Spinal cord (tissue), 10 donors: ENCODE data around the gene C4orf36. TPM values are rescaled to one million over a fixed set of nuclear protein-coding genes. Genes with fewer than 3 reads are reported as not detected.
"Not testable (repeated sequence)": the region's sequence is repeated elsewhere in the genome, so short reads cannot be mapped to it uniquely, and the experiment has no call there.

Source experiments
- DNase-seq, 6 donors: peaks; one replicate each; pipeline versions ENCODE4 v3.0.0 to v3.0.0-alpha.2; 2013 to 2015; ENCODE audit warnings: low spot score in 6 of 6, low read depth in 4 of 6
- H3K27ac ChIP-seq: one replicate; pipeline ENCODE4 v1.5.1; 2013; ENCODE audit warnings: low read depth, low read length, control low read depth
- H3K27me3 ChIP-seq: one replicate; pipeline ENCODE4 v1.6.1; 2013; ENCODE audit warnings: low read length; ENCODE audit not compliant: control insufficient read depth, insufficient read depth
- H3K36me3 ChIP-seq: one replicate; pipeline ENCODE4 v1.6.1; 2013; ENCODE audit warnings: low read length; ENCODE audit not compliant: control insufficient read depth, insufficient read depth
- H3K4me1 ChIP-seq: one replicate; pipeline ENCODE4 v1.6.1; 2013; ENCODE audit warnings: low read length; ENCODE audit not compliant: control insufficient read depth, insufficient read depth
- H3K4me3 ChIP-seq: one replicate; pipeline ENCODE4 v1.5.1; 2013; ENCODE audit warnings: low read depth, low read length, control low read depth
- H3K9me3 ChIP-seq: one replicate; pipeline ENCODE4 v1.6.1; 2013; ENCODE audit warnings: low read length; ENCODE audit not compliant: control insufficient read depth, insufficient read depth
- WGBS: methylation state at CpG from one replicate; pipeline ENCODE4 v1.1.5; 2013; ENCODE audit warnings: missing lambda C conversion rate; ENCODE audit not compliant: insufficient coverage; 5-methylcytosine and 5-hydroxymethylcytosine counted together
- polyA plus RNA-seq, 2 donors: library from polyadenylated mRNA; unstranded; fragments of 120-200 nt; gene quantifications; one replicate each; pipeline ENCODE4 v1.2.1, GENCODE V29; 2013; ENCODE audit not compliant: insufficient read length in 2 of 2
- total RNA-seq, 2 donors: library from RNA; depleted of rRNA in 1 of 2; stranded (reverse); fragments of 120-200 nt in 1 of 2; fragments of >200 nt in 1 of 2; gene quantifications; one replicate each; pipeline versions ENCODE4 v1.2.3 to v1.2.4, GENCODE V29; 2013 to 2014
- donor health status: healthy.

Gene C4orf36
- total and polyA plus RNA-seq, 4 donors = 2.1 to 5.6 (median 3.0) TPM

DNA sequence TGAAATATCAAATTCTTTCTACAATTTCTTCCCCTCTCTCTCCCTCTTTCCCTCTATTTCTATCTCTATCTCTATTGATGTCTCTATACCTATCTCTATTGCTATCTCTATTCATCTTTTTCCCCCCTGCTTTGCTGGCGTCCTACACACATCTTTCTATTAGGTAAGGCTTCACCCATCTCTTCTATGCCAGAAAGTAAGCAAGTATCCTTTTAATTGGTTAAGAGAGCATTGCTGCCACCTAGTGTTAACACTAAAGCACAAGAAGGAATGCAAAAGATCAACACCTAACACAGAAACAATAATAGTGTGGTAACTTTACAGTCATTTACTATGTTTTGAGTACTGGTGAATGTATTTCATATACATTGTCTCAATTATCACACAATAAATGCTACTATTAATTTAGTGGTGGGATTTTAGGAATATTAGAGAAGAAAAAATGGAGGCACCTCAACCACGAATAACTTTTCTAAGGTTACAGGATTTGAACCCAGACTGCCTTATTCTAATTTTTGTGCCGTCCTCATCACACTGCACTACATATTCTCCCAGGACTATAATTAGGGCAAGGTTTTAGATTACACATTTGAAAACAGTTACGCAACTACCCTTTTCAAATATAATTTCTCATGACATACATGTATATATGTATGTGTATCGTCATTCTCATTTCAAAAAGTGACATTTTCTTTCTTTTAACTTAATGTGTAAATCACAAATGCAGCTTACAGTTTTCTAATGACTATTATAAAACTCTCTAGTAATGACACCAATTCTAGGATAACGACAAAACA lies 3.7 kb upstream of the C4orf36 start:
- peak in 5 of 6 donors; percentile 65 to 96 (median 72) for DNase-seq
- H3K9me3 ChIP-seq = no peaks in the 10 kb centered on the region

GRCh38 chr4:86894455-86894854 lies 2.2 kb upstream of the C4orf36 start:
- Histone ChIP-seq H3K9me3 (no peaks in the 10 kb centered on the region), H3K4me1 (peaks cover 12% of the 10 kb centered on the region), H3K36me3 (no peaks in the 10 kb centered on the region), H3K27ac (no peak overlapping the region), H3K27me3 (no peaks in the 10 kb centered on the region), H3K4me3 (no peak overlapping the region)
- no peak for DNase-seq

More for the DNA sequence above, 3.7 kb upstream of the C4orf36 start:
- Histone ChIP-seq H3K4me1 (peaks cover 12% of the 10 kb centered on the region), H3K4me3 (no peak overlapping the region), H3K27me3 (no peaks in the 10 kb centered on the region), H3K36me3 (no peaks in the 10 kb centered on the region), H3K27ac (no peak overlapping the region)
- 88% methylated on average over 1 of the region's 6 CpGs for WGBS

DNA sequence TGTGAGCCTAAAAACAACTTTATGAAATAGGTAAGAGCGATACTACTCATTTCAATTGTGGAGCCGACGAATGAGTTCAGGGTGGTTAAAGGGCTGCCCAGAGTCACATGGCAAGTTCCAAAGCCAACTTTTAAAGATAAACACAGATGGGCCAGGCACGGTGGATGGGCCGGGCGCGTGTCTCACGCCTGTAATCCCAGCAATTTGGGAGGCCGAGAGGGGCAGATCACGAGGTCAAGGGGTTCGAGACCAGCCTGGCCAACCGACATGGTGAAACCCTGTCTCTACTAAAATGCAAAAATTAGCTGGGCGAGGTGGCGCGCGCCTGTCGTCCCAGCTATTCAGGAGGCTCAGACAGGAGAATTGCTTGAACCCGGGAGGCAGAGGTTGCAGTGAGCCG lies 914 bp upstream of the C4orf36 start:
- Histone ChIP-seq H3K4me3 (peak overlapping the region; percentile 82), H3K4me1 (peaks cover 12% of the 10 kb centered on the region), H3K27ac (peak overlapping the region; percentile 67), H3K36me3 (no peaks in the 10 kb centered on the region), H3K27me3 (no peaks in the 10 kb centered on the region), H3K9me3 (no peaks in the 10 kb centered on the region)
- no peak for DNase-seq
- 91% methylated on average over 19 of the region's 19 CpGs for WGBS

- Histone ChIP-seq H3K4me3 (peak overlapping the region; percentile 82), H3K27me3 (no peaks in the 10 kb centered on the region), H3K4me1 (peaks cover 12% of the 10 kb centered on the region), H3K9me3 (no peaks in the 10 kb centered on the region), H3K27ac (peak overlapping the region; percentile 67), H3K36me3 (no peaks in the 10 kb centered on the region)
- DNase-seq = peak in 2 of 6 donors; percentile 60 to 89
- WGBS = 0% methylated on average over 6 of the region's 13 CpGs
Observed at GRCh38 chr4:86892636-86892960, 376 bp upstream of the C4orf36 start.

DNA sequence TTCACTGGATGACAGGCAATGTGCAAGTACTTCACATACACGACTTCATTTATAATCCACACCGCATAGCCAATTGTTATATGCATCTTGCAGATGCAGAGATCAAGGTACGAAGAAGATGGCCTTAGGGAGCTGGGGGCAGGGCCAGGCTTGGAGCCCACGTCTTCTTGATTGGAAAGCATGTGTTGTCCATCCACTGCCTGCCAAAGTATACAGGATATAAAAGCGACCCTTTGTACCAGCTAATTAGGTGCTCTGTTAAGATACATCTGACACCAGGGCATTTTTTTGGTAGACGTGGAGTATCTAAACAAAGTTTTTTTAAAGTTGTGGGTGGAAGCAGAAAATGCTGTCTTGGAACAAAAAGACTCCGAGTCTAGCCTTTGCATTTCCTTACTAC lies 1.4 kb downstream of the C4orf36 start:
- Histone ChIP-seq H3K36me3 (no peaks in the 10 kb centered on the region), H3K9me3 (no peaks in the 10 kb centered on the region), H3K27ac (no peak overlapping the region), H3K4me1 (peaks cover 12% of the 10 kb centered on the region), H3K27me3 (no peaks in the 10 kb centered on the region), H3K4me3 (no peak overlapping the region)
- DNase-seq = peak in 1 of 6 donors; percentile 26
- WGBS = 60% methylated on average over 1 of the region's 7 CpGs

GRCh38 chr4:86879641-86880040 lies 12.6 kb downstream of the C4orf36 start:
- no CpG with 5 or more reads among the region's 1 CpG for WGBS
- Histone ChIP-seq H3K36me3 (no peaks in the 10 kb centered on the region), H3K9me3 (peaks cover 4% of the 10 kb centered on the region), H3K27me3 (no peaks in the 10 kb centered on the region), H3K4me1 (no peaks in the 10 kb centered on the region), H3K27ac (no peak overlapping the region), H3K4me3 (no peak overlapping the region)
- no peak for DNase-seq

DNA sequence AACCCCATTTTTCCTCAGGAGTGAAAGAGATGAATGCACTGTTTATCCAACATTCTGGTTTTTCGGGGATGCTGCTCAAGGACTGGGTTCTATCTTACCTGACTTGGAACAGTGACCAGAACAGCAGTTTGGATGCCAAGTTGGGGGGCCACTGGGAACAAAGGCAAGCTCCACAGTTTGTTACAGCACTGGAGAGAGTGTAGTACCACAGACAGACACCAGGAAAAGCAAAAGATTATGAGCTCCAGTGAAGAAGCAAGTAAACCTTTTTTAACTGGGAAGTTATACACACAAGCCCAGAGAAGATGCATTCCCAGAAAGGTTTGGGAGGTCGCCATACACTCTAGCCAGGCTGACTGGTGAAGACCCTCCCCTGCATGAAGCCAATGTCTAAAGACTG lies 13.6 kb downstream of the C4orf36 start:
- Histone ChIP-seq H3K4me3 (no peak overlapping the region), H3K4me1 (no peaks in the 10 kb centered on the region), H3K27me3 (no peaks in the 10 kb centered on the region), H3K9me3 (peaks cover 4% of the 10 kb centered on the region), H3K27ac (no peak overlapping the region), H3K36me3 (no peaks in the 10 kb centered on the region)
- no peak for DNase-seq
- no CpG with 5 or more reads among the region's 2 CpGs for WGBS

GRCh38 chr4:86876894-86877685 lies 15.1 kb downstream of the C4orf36 start:
- WGBS = no CpG with 5 or more reads among the region's 4 CpGs
- Histone ChIP-seq H3K9me3 (peaks cover 4% of the 10 kb centered on the region), H3K4me1 (no peaks in the 10 kb centered on the region), H3K27ac (no peak overlapping the region), H3K4me3 (no peak overlapping the region), H3K36me3 (no peaks in the 10 kb centered on the region), H3K27me3 (no peaks in the 10 kb centered on the region)
- DNase-seq = peak in 1 of 6 donors; percentile 31

GRCh38 chr4:86875436-86875835 lies 16.8 kb downstream of the C4orf36 start:
- H3K36me3 ChIP-seq, H3K27me3 ChIP-seq, H3K27ac ChIP-seq, H3K4me3 ChIP-seq, H3K9me3 ChIP-seq, DNase-seq, H3K4me1 ChIP-seq: not testable (repeated sequence)
- WGBS = 90% methylated on average over 2 of the region's 4 CpGs

DNA sequence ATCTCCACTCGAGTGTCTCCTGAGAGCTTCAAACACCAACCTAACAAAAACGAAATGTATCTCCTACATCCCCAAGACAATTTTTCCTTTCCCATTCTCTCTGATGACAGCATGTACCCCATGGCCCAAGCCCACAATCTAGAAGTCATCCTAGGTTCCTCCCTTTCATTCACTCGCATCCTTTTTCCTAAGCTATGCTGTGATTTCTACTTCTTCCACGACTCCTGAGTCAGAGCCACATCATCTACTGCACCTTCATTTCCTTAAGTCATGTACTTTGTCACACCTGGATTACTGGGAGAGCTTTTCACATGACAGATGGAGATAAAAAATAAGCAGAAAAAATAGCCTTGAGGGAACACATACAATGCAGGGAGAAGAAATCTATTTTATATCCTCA lies 20.1 kb downstream of the C4orf36 start:
- WGBS = 84% methylated on average over 3 of the region's 4 CpGs
- H3K9me3 ChIP-seq = no peaks in the 10 kb centered on the region
- no peak overlapping the region for H3K4me3 ChIP-seq
- peak in 1 of 6 donors; percentile 4 for DNase-seq
- no peaks in the 10 kb centered on the region for H3K27me3 ChIP-seq
- no peak overlapping the region for H3K27ac ChIP-seq
- no peaks in the 10 kb centered on the region for H3K36me3 ChIP-seq
- no peaks in the 10 kb centered on the region for H3K4me1 ChIP-seq
